H9 (cell line): ENCODE data around the gene OSBP2. TPM values are rescaled to one million over a fixed set of nuclear protein-coding genes. Genes with fewer than 3 reads are reported as not detected.

Experiments
- DNase-seq: peaks from one replicate; pipeline ENCODE4 v3.0.0-alpha.2; 2017
- H2AFZ ChIP-seq: one replicate; pipeline ENCODE4 v1.6.1; 2013; ENCODE audit warnings: mild to moderate bottlenecking, low read length, control low read depth, moderate library complexity
- H2AK5ac ChIP-seq: 2 replicates; pipeline ENCODE4 v1.6.1; 2013; ENCODE audit warnings: low read length, control low read depth, mixed read lengths; ENCODE audit not compliant: insufficient read length
- H2BK120ac ChIP-seq: one replicate; pipeline ENCODE4 v1.6.1; 2013; ENCODE audit warnings: low read depth, mild to moderate bottlenecking, low read length, control low read depth, inconsistent platforms; ENCODE audit not compliant: poor library complexity, severe bottlenecking
- H2BK12ac ChIP-seq: 2 replicates; pipeline ENCODE4 v1.6.1; 2013; ENCODE audit warnings: low read length, control low read depth, mixed read lengths, low read depth; ENCODE audit not compliant: insufficient read length
- H2BK15ac ChIP-seq: 2 replicates; pipeline ENCODE4 v1.6.1; 2013; ENCODE audit warnings: low read depth, low read length, control low read depth
- H2BK20ac ChIP-seq: one replicate; pipeline ENCODE4 v1.6.1; 2013; ENCODE audit warnings: low read depth, mild to moderate bottlenecking, low read length, control low read depth, inconsistent platforms; ENCODE audit not compliant: poor library complexity, severe bottlenecking
- H2BK5ac ChIP-seq: 2 replicates; pipeline ENCODE4 v1.6.1; 2013; ENCODE audit warnings: low read length, control low read depth, mixed read lengths; ENCODE audit not compliant: insufficient read length
- H3K14ac ChIP-seq: 2 replicates; pipeline ENCODE4 v1.6.1; 2013; ENCODE audit warnings: low read length, control low read depth; ENCODE audit not compliant: insufficient read depth
- H3K18ac ChIP-seq: 2 replicates; pipeline ENCODE4 v1.6.1; 2013; ENCODE audit warnings: low read depth, mild to moderate bottlenecking, mixed read lengths, low read length, control low read depth; ENCODE audit not compliant: insufficient read length
- H3K23ac ChIP-seq: 2 replicates; pipeline ENCODE4 v1.6.1; 2013; ENCODE audit warnings: low read length, control low read depth, mixed read lengths, low read depth; ENCODE audit not compliant: insufficient read length
- H3K23me2 ChIP-seq: 2 replicates; pipeline ENCODE4 v1.6.1; 2013; ENCODE audit warnings: low read depth, mild to moderate bottlenecking, mixed read lengths, low read length, control low read depth; ENCODE audit not compliant: insufficient read length, poor library complexity, severe bottlenecking
- H3K27ac ChIP-seq: 2 replicates; pipeline ENCODE4 v1.5.1; 2013; ENCODE audit warnings: low read length, control low read depth, mixed read lengths, low read depth; ENCODE audit not compliant: insufficient read length
- H3K27me3 ChIP-seq: 2 replicates; pipeline ENCODE4 v1.6.1; 2013; ENCODE audit warnings: low read length, control low read depth, inconsistent platforms; ENCODE audit not compliant: insufficient read depth
- H3K4ac ChIP-seq: 2 replicates; pipeline ENCODE4 v1.6.1; 2013; ENCODE audit warnings: low read depth, mild to moderate bottlenecking, control low read depth, inconsistent platforms, low read length, moderate library complexity
- H3K4me1 ChIP-seq: 2 replicates; pipeline ENCODE4 v1.6.1; 2013; ENCODE audit warnings: low read length, control low read depth, inconsistent platforms; ENCODE audit not compliant: insufficient read depth
- H3K4me2 ChIP-seq: 2 replicates; pipeline ENCODE4 v1.6.1; 2013; ENCODE audit warnings: low read length, control low read depth, mixed read lengths; ENCODE audit not compliant: insufficient read length, insufficient read depth
- H3K56ac ChIP-seq: 2 replicates; pipeline ENCODE4 v1.6.1; 2013; ENCODE audit warnings: low read depth, mild to moderate bottlenecking, mixed read lengths, low read length, control low read depth; ENCODE audit not compliant: insufficient read length
- H3K79me1 ChIP-seq: 2 replicates; pipeline ENCODE4 v1.6.1; 2013; ENCODE audit warnings: low read depth, mild to moderate bottlenecking, moderate library complexity, low read length, control low read depth, inconsistent platforms; ENCODE audit not compliant: insufficient read depth, poor library complexity, severe bottlenecking
- H3K79me2 ChIP-seq: 2 replicates; pipeline ENCODE4 v1.6.1; 2013; ENCODE audit warnings: low read length, control low read depth, inconsistent platforms; ENCODE audit not compliant: insufficient read depth
- H3K9ac ChIP-seq: 2 replicates; pipeline ENCODE4 v1.6.1; 2013; ENCODE audit warnings: low read length, control low read depth, mixed read lengths; ENCODE audit not compliant: insufficient read length; ENCODE audit errors: extremely low read depth
- H3K9me3 ChIP-seq: one replicate; pipeline ENCODE4 v1.6.1; 2013; ENCODE audit warnings: low read depth, low read length, inconsistent platforms; ENCODE audit not compliant: control insufficient read depth
- H3T11ph ChIP-seq: one replicate; pipeline ENCODE4 v1.6.1; 2013; ENCODE audit warnings: mild to moderate bottlenecking, low read length, control low read depth, inconsistent platforms
- H4K20me1 ChIP-seq: one replicate; pipeline ENCODE4 v1.6.1; 2013; ENCODE audit not compliant: control insufficient read depth, insufficient read length, insufficient read depth
- H4K5ac ChIP-seq: 2 replicates; pipeline ENCODE4 v1.6.1; 2013; ENCODE audit warnings: low read depth, mild to moderate bottlenecking, mixed read lengths, low read length, control low read depth; ENCODE audit not compliant: insufficient read length
- H4K8ac ChIP-seq: replicated peaks from 2 replicates; pipeline ENCODE4 v1.6.1; 2013; ENCODE audit warnings: low read length, control low read depth, mixed read lengths, low read depth; ENCODE audit not compliant: insufficient read length
- H4K91ac ChIP-seq: 2 replicates; pipeline ENCODE4 v1.6.1; 2013; ENCODE audit warnings: low read depth, mild to moderate bottlenecking, moderate library complexity, mixed read lengths, low read length, control low read depth; ENCODE audit not compliant: insufficient read length
- H3K27ac Mint-ChIP-seq, 3 experiments: 2 replicates in 2 of 3; 3 replicates in 1 of 3; pipeline ENCODE4 v1.8.0; 2020 to 2021; ENCODE audit warnings: mixed read lengths in 3 of 3, mild to moderate bottlenecking in 1 of 3, moderate library complexity in 1 of 3
- H3K27me3 Mint-ChIP-seq: 2 replicates; pipeline ENCODE4 v1.8.0; 2021; ENCODE audit warnings: low read depth, mild to moderate bottlenecking, moderate library complexity, mixed read lengths
- H3K36me3 Mint-ChIP-seq, 3 experiments: 2 replicates in 2 of 3; 3 replicates in 1 of 3; pipeline ENCODE4 v1.8.0; 2020 to 2021; ENCODE audit warnings: low read depth in 3 of 3, mixed read lengths in 3 of 3; ENCODE audit not compliant: insufficient read depth in 1 of 3
- H3K4me1 Mint-ChIP-seq, 2 experiments: 2 replicates each; pipeline ENCODE4 v1.8.0; 2020; ENCODE audit warnings: mixed read lengths in 2 of 2
- H3K4me3 Mint-ChIP-seq, 2 experiments: 2 replicates in 1 of 2; 3 replicates in 1 of 2; pipeline ENCODE4 v1.8.0; 2020 to 2021; ENCODE audit warnings: mild to moderate bottlenecking in 2 of 2, mixed read lengths in 2 of 2, moderate library complexity in 1 of 2
- H3K9me3 Mint-ChIP-seq, 2 experiments: 2 replicates in 1 of 2; 3 replicates in 1 of 2; pipeline ENCODE4 v1.8.0; 2020; ENCODE audit warnings: mild to moderate bottlenecking in 2 of 2, mixed read lengths in 2 of 2, moderate library complexity in 1 of 2
- CTCF ChIP-seq: fragments of 200-600 bp; sonication (generic); conservative IDR thresholded peaks from 3 replicates; pipeline ENCODE4 v1.8.0; 2021; ENCODE audit warnings: antibody characterized with exemption, mild to moderate bottlenecking
- WGBS: extraction: QIAGEN DNeasy Blood & Tissue Kit; methylation state at CpG from one replicate; pipeline ENCODE4 v1.1.7; 2013; ENCODE audit warnings: missing lambda C conversion rate, low lambda C conversion rate, mixed read lengths; ENCODE audit not compliant: insufficient read length; ENCODE audit errors: extremely low coverage; 5-methylcytosine and 5-hydroxymethylcytosine counted together
- total RNA-seq: library from RNA; stranded (reverse); gene quantifications from 2 replicates; pipeline ENCODE4 v1.2.1, GENCODE V29; 2021

OSBP2 gene
- total RNA-seq, 1 experiment from 2014 or later: 3.4 TPM

- no peak overlapping the region for H3K18ac ChIP-seq
- H2BK20ac ChIP-seq: no peak overlapping the region
- Mint-ChIP-seq H3K9me3 (no peaks in the 10 kb centered on the region), H3K4me1 (peaks cover 0 to 8% of the 10 kb centered on the region in 2 experiments; a peak in 2 of 4 replicates), H3K36me3 (no peaks in the 10 kb centered on the region), H3K27ac (peak overlapping the region in 1 of 3 experiments; percentile 67; a peak in 1 of 7 replicates), H3K4me3 (no peak overlapping the region), H3K27me3 (no peaks in the 10 kb centered on the region)
- no peaks in the 10 kb centered on the region for H3K4me1 ChIP-seq
- no peak overlapping the region for H2BK12ac ChIP-seq
- H3T11ph ChIP-seq: no peak overlapping the region
- DNase-seq: peak; percentile 52
- H4K20me1 ChIP-seq: no peaks in the 10 kb centered on the region
- H3K23ac ChIP-seq: no peak overlapping the region
- H3K9ac ChIP-seq: no peak overlapping the region
- H3K79me1 ChIP-seq: no peaks in the 10 kb centered on the region
- H4K91ac ChIP-seq: no peak overlapping the region
- peak; percentile 48 for TF ChIP-seq CTCF
- no CpG with 5 or more reads among the region's 19 CpGs for WGBS
- H4K5ac ChIP-seq: no peak overlapping the region
- H2BK5ac ChIP-seq: no peak overlapping the region
- no peaks in the 10 kb centered on the region for H3K9me3 ChIP-seq
- no peaks in the 10 kb centered on the region for H3K23me2 ChIP-seq
- H3K56ac ChIP-seq: no peak overlapping the region
- no peaks in the 10 kb centered on the region for H3K27me3 ChIP-seq
- H3K27ac ChIP-seq: no peak overlapping the region
- no peak overlapping the region for H2AK5ac ChIP-seq
- H3K4me2 ChIP-seq: no peak overlapping the region
- no peak overlapping the region for H2AFZ ChIP-seq
- H4K8ac ChIP-seq: no peak overlapping the region
- H2BK15ac ChIP-seq: no peak overlapping the region
- no peak overlapping the region for H2BK120ac ChIP-seq
- H3K4ac ChIP-seq: no peak overlapping the region
- H3K79me2 ChIP-seq: no peaks in the 10 kb centered on the region
- peak overlapping the region; percentile 2; the same call in 1 of the 2 replicates for H3K14ac ChIP-seq
Observed at GRCh38 chr22:30863081-30863833, 168.6 kb downstream of the OSBP2 start.
